ENCODE data around the gene FLT1.

FLT1 gene

DNA sequence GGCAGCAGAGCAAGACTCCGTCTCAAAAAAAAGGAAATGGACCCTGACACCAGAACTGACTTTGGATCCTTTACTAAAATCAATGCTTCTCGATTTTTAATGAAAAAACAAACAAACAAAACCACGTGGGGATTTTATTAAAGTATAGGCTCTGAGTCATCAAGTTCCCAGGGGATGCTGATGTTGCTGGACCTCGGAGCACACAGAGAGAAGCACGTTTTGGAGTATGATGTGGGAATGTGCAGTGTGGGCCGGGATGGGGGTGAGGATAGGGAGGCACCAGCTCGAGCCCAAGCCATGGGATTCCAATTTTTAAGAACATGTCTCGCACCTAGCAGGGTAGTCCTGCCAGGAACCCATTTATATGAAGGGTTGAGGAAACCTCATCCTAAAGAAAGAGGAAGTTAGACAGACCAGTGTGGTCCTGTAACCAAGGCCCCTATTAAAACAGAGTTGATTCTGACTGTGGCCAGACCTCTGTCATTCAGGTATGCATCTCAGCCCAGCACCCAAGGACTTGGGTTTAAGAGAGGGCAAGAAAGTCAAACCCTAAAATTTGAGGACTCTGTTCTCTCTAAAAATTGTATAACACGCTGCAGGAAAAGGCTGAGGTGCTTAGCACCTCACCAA, 6.4 kb downstream of the FLT1 start:
- no peak for DNase-seq (ENCODE audit: low spot score)
- TF ChIP-seq CTCF (IDR thresholded peaks at IDR 0.05; ENCODE audit: extremely low read depth, missing control alignments), result no peak

DNA sequence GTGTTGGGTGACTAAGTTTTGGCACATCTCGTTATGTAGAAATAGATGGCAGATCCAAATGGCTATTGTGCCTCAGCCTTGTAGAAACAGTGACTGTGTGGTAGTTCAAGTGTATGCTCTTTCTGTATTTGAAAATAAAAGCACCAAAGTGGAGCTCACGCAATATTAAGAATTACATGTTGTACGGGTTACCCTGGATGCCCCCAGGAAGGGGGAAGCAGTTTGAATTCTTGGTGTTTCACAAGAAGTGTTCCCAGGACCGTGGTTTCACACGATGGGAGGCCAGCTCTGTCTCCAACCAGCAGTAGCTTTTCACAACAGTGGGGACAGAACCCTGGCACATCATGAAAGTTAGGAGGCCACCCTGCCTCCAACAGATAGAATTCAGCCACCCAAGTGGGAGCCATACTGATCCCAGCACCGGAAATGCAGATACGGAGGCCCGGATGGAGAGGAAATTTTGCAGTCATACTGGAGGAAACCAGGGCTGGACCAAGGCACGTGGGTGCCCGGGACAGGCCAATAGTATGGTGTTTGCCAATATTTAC, 8.9 kb downstream of the FLT1 start:
- no peak for TF ChIP-seq CTCF (IDR thresholded peaks at IDR 0.05; ENCODE audit: extremely low read depth, missing control alignments)
- DNase-seq (ENCODE audit: low spot score), result no peak

- no peak for DNase-seq (ENCODE audit: low spot score)
- TF ChIP-seq CTCF (IDR thresholded peaks at IDR 0.05; ENCODE audit: extremely low read depth, missing control alignments), result no peak
Measured at GRCh38 chr13:28485551-28485950, 9.4 kb downstream of the FLT1 start.

GRCh38 chr13:28485097-28485496, 9.8 kb downstream of the FLT1 start:
- no peak for DNase-seq (ENCODE audit: low spot score)
- no peak for TF ChIP-seq CTCF (IDR thresholded peaks at IDR 0.05; ENCODE audit: extremely low read depth, missing control alignments)

- TF ChIP-seq CTCF (IDR thresholded peaks at IDR 0.05; ENCODE audit: extremely low read depth, missing control alignments), result no peak
- no peak for DNase-seq (ENCODE audit: low spot score)
Measured at GRCh38 chr13:28483313-28483931, 11.5 kb downstream of the FLT1 start.

DNA sequence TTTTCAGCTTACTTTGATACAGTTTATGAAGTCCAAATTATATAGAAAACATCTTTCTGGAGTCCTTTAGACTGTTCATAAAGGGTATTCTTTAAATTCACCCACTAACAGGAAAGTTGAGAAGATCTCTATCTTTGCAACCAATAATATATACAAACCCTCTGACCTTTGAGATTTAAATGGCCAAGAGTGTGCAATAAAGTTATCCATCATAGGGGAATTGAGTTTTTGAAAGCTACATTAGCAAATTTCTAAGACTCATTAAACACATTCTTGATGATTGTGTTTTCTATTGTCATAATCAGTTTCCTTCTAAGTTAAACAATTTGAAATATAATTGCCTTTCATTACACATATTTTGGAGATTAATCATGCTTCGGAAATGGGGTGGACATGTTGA, 15.9 kb downstream of the FLT1 start:
- DNase-seq (ENCODE audit: low spot score), result no peak

More for the DNA sequence above, 15.9 kb downstream of the FLT1 start:
- no peak for TF ChIP-seq CTCF (IDR thresholded peaks at IDR 0.05; ENCODE audit: extremely low read depth, missing control alignments)
